Esophagus squamous epithelium (tissue), 4 donors: ENCODE measurements around the gene SEMA4D.

ENCODE experiments used
- CTCF ChIP-seq, 6 experiments: fragments of 450-650 bp in 4 of 6; fragments of 200-600 bp in 2 of 6; sonication (generic) in 2 of 6; IDR thresholded peaks; one replicate each; pipeline ENCODE4 v1.5.1; 2016 to 2019; ENCODE audit warnings: antibody characterized with exemption in 6 of 6, mild to moderate bottlenecking in 4 of 6, moderate library complexity in 4 of 6
- POLR2A ChIP-seq, 4 donors: fragments of 450-650 bp; IDR thresholded peaks; one replicate each; pipeline ENCODE4 v1.6.1; 2017; ENCODE audit warnings: antibody characterized with exemption in 4 of 4, mild to moderate bottlenecking in 4 of 4, moderate library complexity in 3 of 4

GRCh38 chr9:89376741-89377351, 121.1 kb downstream of the SEMA4D start:
- TF ChIP-seq CTCF (IDR thresholded peaks at IDR 0.05) = no peak
- no peak for TF ChIP-seq POLR2A (IDR thresholded peaks at IDR 0.05)
